ENCODE results near the gene NCOA3. TPM values are rescaled to one million over a fixed set of nuclear protein-coding genes. Genes with fewer than 3 reads are reported as not detected.

The NCOA3 gene
- total RNA-seq, 4 donors from 2014 or later: 41.6 to 74.7 (median 55.8) TPM

- no peak for TF ChIP-seq CTCF (IDR thresholded peaks at IDR 0.05; ENCODE audit: low read depth)
Observed at GRCh38 chr20:47466704-47467459, 34.8 kb upstream of the NCOA3 start.

- no peak for TF ChIP-seq CTCF (IDR thresholded peaks at IDR 0.05; ENCODE audit: low read depth)
Observed at GRCh38 chr20:47468290-47469050, 33.2 kb upstream of the NCOA3 start.

- no peak for TF ChIP-seq CTCF (IDR thresholded peaks at IDR 0.05; ENCODE audit: low read depth)
Observed at GRCh38 chr20:47475419-47476044, 26.2 kb upstream of the NCOA3 start.

GRCh38 chr20:47476452-47476851 is 25.2 kb upstream of the NCOA3 start:
- peak; percentile 58 for TF ChIP-seq CTCF (IDR thresholded peaks at IDR 0.05; ENCODE audit: low read depth)

GRCh38 chr20:47479093-47479492 is 22.6 kb upstream of the NCOA3 start:
- no peak for TF ChIP-seq CTCF (IDR thresholded peaks at IDR 0.05; ENCODE audit: low read depth)

GRCh38 chr20:47479506-47479905 is 22.2 kb upstream of the NCOA3 start:
- no peak for TF ChIP-seq CTCF (IDR thresholded peaks at IDR 0.05; ENCODE audit: low read depth)

- TF ChIP-seq CTCF (IDR thresholded peaks at IDR 0.05; ENCODE audit: low read depth): no peak
Observed at GRCh38 chr20:47480239-47480638, 21.4 kb upstream of the NCOA3 start.
